Body of pancreas (tissue), 4 donors: ENCODE results near the gene TGFB2. TPM values are rescaled to one million over a fixed set of nuclear protein-coding genes. Genes with fewer than 3 reads are reported as not detected.

Experiments used
- ATAC-seq: fragments of 150-250 bp; one replicate; pipeline ENCODE4 v1.9.1; 2016
- DNase-seq, 4 donors: peaks; one replicate each; pipeline ENCODE4 v3.0.0-alpha.2; 2019
- H3K27ac ChIP-seq, 4 donors: fragments of 200-600 bp; sonication (generic); 1 replicate in 3 of 4; 2 replicates in 1 of 4; pipeline versions ENCODE4 v1.5.1 to v1.6.1; 2016 to 2019; ENCODE audit warnings: mild to moderate bottlenecking in 1 of 4, mixed read lengths in 1 of 4, moderate library complexity in 1 of 4
- H3K27me3 ChIP-seq, 2 donors: fragments of 200-600 bp; sonication (generic); one replicate each; pipeline ENCODE4 v1.6.0; 2016; ENCODE audit warnings: mild to moderate bottlenecking in 1 of 2
- H3K36me3 ChIP-seq, 2 donors: fragments of 200-600 bp; sonication (generic); replicated peaks in 1 of 2; 2 replicates each; pipeline ENCODE4 v1.5.1; 2016; ENCODE audit warnings: low read depth in 2 of 2; ENCODE audit not compliant: insufficient read depth in 1 of 2
- H3K4me1 ChIP-seq: fragments of 200-600 bp; sonication (generic); one replicate; pipeline ENCODE4 v1.6.0; 2016
- H3K4me3 ChIP-seq, 2 donors: fragments of 200-600 bp; sonication (generic); 1 replicate in 1 of 2; 2 replicates in 1 of 2; pipeline ENCODE4 v1.5.1; 2016 to 2019
- H3K9me3 ChIP-seq, 3 donors: fragments of 200-600 bp; sonication (generic); 1 replicate in 2 of 3; 2 replicates in 1 of 3; pipeline ENCODE4 v1.5.1; 2016
- POLR2A ChIP-seq, 3 donors: fragments of 450-650 bp; IDR thresholded peaks; one replicate each; pipeline ENCODE4 v1.6.1; 2016; ENCODE audit warnings: antibody characterized with exemption in 3 of 3, mild to moderate bottlenecking in 2 of 3
- WGBS, 2 donors: methylation state at CpG; one replicate each; pipeline ENCODE4 v1.1.5; 2017; 5-methylcytosine and 5-hydroxymethylcytosine counted together
- intact Hi-C: fragments of 100-400 bp; cut with DNase I; formaldehyde crosslinking; loops from one replicate; pipeline ENCODE4 v1.15.1; 2023
- total RNA-seq, 2 donors: library from RNA; depleted of rRNA; stranded (reverse); fragments of >200 nt; gene quantifications; one replicate each; pipeline ENCODE4 v1.1.0, GENCODE V29; 2016
- TF ChIP-seq, protein P1 (sequence below), 7 experiments: fragments of 450-650 bp in 4 of 7; fragments of 200-600 bp in 3 of 7; sonication (generic) in 3 of 7; IDR thresholded peaks; one replicate each; pipeline ENCODE4 v1.5.1; 2016 to 2019; ENCODE audit warnings: antibody characterized with exemption in 7 of 7

Gene TGFB2
- total RNA-seq, 2 donors from 2014 or later: 4.3 to 4.9 TPM

DNA sequence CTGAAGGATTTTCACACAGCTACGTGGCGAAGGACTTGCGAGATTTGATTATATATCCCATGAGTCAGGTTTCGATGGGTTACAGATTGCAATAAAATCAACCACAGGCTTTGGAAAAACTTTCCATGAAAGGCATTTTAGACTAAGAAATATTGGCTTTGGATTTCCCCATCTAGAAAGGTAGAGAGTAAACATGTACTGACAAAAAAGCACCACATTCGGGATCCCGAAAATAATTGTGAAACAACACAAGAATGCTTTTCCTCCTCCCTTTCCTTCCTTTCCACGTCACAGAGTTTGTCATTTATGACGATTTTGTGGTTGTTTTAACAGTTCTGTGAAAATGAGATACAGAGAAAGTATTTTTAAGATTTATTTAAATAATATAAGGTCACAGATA is 38.5 kb downstream of the TGFB2 start:
- Histone ChIP-seq H3K9me3 (no peaks in the 10 kb centered on the region), H3K36me3 (no peaks in the 10 kb centered on the region), H3K4me1 (peaks cover 33% of the 10 kb centered on the region), H3K4me3 (no peak overlapping the region), H3K27ac (no peak overlapping the region), H3K27me3 (no peaks in the 10 kb centered on the region)
- intact Hi-C loops: no loop called here
- 41 to 49% methylated on average over 8 of the region's 8 CpGs for WGBS, 2 donors
- ATAC-seq (no peak), DNase-seq (no peak)
- TF ChIP-seq POLR2A (IDR thresholded peaks at IDR 0.05): no peak
- TF ChIP-seq, protein P1, sequence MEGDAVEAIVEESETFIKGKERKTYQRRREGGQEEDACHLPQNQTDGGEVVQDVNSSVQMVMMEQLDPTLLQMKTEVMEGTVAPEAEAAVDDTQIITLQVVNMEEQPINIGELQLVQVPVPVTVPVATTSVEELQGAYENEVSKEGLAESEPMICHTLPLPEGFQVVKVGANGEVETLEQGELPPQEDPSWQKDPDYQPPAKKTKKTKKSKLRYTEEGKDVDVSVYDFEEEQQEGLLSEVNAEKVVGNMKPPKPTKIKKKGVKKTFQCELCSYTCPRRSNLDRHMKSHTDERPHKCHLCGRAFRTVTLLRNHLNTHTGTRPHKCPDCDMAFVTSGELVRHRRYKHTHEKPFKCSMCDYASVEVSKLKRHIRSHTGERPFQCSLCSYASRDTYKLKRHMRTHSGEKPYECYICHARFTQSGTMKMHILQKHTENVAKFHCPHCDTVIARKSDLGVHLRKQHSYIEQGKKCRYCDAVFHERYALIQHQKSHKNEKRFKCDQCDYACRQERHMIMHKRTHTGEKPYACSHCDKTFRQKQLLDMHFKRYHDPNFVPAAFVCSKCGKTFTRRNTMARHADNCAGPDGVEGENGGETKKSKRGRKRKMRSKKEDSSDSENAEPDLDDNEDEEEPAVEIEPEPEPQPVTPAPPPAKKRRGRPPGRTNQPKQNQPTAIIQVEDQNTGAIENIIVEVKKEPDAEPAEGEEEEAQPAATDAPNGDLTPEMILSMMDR (IDR thresholded peaks at IDR 0.05): no peak

DNA sequence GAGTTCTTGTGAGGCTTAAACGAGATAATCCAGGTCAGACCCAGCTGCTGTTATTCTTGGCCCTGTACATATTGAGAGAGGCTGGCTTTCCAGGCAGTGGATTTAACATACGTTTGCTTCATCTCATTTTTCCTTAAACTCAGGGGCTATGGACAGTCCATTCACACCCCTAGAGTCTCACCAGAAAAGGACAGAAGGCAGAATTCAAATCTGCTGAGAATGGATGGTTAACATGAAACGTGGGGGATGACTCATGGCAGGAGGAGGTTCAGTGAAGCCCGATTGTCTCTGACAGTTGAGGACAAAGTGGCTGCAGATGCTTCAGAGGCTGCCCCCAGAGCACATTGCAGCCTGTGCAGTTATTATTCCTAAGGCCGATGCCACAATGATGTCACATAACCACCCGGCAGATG is 39.5 kb downstream of the TGFB2 start:
- Histone ChIP-seq H3K9me3 (no peaks in the 10 kb centered on the region), H3K27ac (no peak overlapping the region), H3K27me3 (no peaks in the 10 kb centered on the region), H3K4me1 (peaks cover 33% of the 10 kb centered on the region), H3K36me3 (no peaks in the 10 kb centered on the region), H3K4me3 (no peak overlapping the region)
- ATAC-seq: no peak
- WGBS, 2 donors: 60 to 72% methylated on average over 5 to 6 of the region's 6 CpGs
- no peak for DNase-seq
- TF ChIP-seq POLR2A (IDR thresholded peaks at IDR 0.05): no peak
- TF ChIP-seq, protein P1 (IDR thresholded peaks at IDR 0.05): no peak
- intact Hi-C loops: no loop called here

DNA sequence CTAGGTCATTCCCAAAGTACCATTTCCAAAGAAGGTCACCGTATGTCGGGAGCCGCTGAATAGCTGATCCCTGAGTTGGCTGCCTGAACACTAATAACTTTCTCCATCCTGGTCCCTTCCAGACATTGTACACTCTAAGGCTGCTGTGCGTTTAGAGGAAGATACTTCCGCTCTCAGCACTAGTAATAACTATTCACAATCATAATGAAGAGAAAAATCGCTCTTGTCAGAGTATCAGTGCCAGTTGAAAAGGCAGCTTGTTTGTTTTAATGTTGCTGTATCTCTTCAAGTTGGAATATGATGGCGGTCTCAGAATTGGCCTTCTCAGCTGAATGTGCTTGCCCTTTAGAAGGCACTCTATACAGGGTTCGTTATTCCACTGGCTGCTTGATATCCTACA is 43.5 kb downstream of the TGFB2 start:
- Histone ChIP-seq H3K9me3 (no peaks in the 10 kb centered on the region), H3K27me3 (no peaks in the 10 kb centered on the region), H3K27ac (no peak overlapping the region), H3K4me3 (no peak overlapping the region), H3K4me1 (peaks cover 1% of the 10 kb centered on the region), H3K36me3 (no peaks in the 10 kb centered on the region)
- TF ChIP-seq, protein P1 (IDR thresholded peaks at IDR 0.05): no peak
- no peak for TF ChIP-seq POLR2A (IDR thresholded peaks at IDR 0.05)
- 80 to 87% methylated on average over 8 of the region's 8 CpGs for WGBS, 2 donors
- intact Hi-C loops: no loop called here
- DNase-seq (no peak), ATAC-seq (no peak)

DNA sequence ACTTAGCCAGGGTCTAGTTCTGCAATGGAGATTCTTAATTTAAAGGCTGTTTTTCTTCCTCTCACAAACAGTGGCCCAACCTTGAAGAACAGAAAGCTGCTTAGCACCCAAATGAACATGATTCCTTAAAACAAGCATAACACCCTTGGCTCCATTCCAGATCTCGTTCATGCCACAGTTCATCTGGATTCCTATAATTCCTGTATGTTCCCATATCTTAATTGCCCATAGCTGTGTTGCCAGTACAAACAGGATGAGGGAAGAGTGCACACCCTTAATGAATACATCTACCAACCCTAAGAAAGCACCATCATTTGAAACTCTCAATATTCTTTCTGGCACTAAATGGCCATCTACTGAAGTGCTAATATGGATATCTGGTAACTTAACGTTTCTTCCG is 45.5 kb downstream of the TGFB2 start:
- H3K9me3 ChIP-seq: no peaks in the 10 kb centered on the region
- H3K4me1 ChIP-seq: no peaks in the 10 kb centered on the region
- intact Hi-C loops: no loop called here
- ATAC-seq: no peak
- no peaks in the 10 kb centered on the region for H3K27me3 ChIP-seq
- no peak for DNase-seq
- no peak overlapping the region for H3K27ac ChIP-seq
- H3K4me3 ChIP-seq: no peak overlapping the region
- WGBS, 2 donors: 44 to 63% methylated on average over 3 of the region's 3 CpGs
- no peaks in the 10 kb centered on the region for H3K36me3 ChIP-seq
- TF ChIP-seq POLR2A (IDR thresholded peaks at IDR 0.05): no peak
- TF ChIP-seq, protein P1 (IDR thresholded peaks at IDR 0.05): no peak

DNA sequence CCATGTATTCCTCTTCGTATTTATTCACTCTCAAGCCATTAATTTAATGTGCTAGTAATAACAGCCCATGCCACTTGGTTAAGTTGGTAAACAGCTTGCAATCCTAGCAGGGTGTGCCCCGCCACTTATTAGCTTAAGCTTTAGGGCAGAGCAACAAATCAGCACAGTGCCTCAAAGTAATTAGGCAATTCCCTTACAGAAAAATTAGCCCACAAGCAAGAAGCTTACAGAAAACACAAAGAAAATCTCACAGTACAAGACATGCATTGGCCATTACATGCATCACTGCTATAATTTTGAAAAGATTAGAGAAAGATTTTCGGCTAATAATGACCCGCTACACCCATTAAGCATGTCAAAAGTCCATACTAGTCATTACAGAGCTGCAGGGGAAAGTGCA is 47.6 kb downstream of the TGFB2 start:
- TF ChIP-seq, protein P1 (IDR thresholded peaks at IDR 0.05): no peak
- TF ChIP-seq POLR2A (IDR thresholded peaks at IDR 0.05): no peak
- intact Hi-C loops: no loop called here
- Histone ChIP-seq H3K9me3 (no peaks in the 10 kb centered on the region), H3K36me3 (no peaks in the 10 kb centered on the region), H3K4me1 (no peaks in the 10 kb centered on the region), H3K4me3 (no peak overlapping the region), H3K27ac (no peak overlapping the region), H3K27me3 (no peaks in the 10 kb centered on the region)
- 83 to 85% methylated on average over 4 of the region's 4 CpGs for WGBS, 2 donors
- ATAC-seq (no peak), DNase-seq (no peak)
